Liver (tissue), 9 donors: ENCODE results near the gene ULBP2. TPM values are rescaled to one million over a fixed set of nuclear protein-coding genes. Genes with fewer than 3 reads are reported as not detected.
"Not testable (repeated sequence)": the region's sequence is repeated elsewhere in the genome, so short reads cannot be mapped to it uniquely, and the experiment has no call there.

Experiments used
- DNase-seq: peaks from one replicate; pipeline ENCODE4 v3.0.0-alpha.2; 2017; ENCODE audit warnings: low spot score
- H3K27ac ChIP-seq, 2 donors: one replicate each; pipeline ENCODE4 v1.7.0; 2013; ENCODE audit warnings: inconsistent platforms in 2 of 2, low read length in 2 of 2, control low read depth in 1 of 2, low read depth in 1 of 2, mild to moderate bottlenecking in 1 of 2
- H3K27me3 ChIP-seq, 4 donors: one replicate each; pipeline versions ENCODE4 v1.6.1 to v1.7.0; 2013; ENCODE audit warnings: low read length in 3 of 4, inconsistent platforms in 1 of 4, mild to moderate bottlenecking in 1 of 4, moderate library complexity in 1 of 4; ENCODE audit not compliant: control insufficient read depth in 4 of 4, insufficient read depth in 4 of 4
- H3K36me3 ChIP-seq, 4 donors: one replicate each; pipeline versions ENCODE4 v1.6.1 to v1.7.0; 2013; ENCODE audit warnings: low read length in 3 of 4, mild to moderate bottlenecking in 3 of 4, low read depth in 1 of 4, moderate library complexity in 1 of 4; ENCODE audit not compliant: control insufficient read depth in 4 of 4, insufficient read depth in 3 of 4
- H3K4me1 ChIP-seq, 4 donors: one replicate each; pipeline versions ENCODE4 v1.6.1 to v1.7.0; 2013; ENCODE audit warnings: low read length in 3 of 4, mild to moderate bottlenecking in 3 of 4, moderate library complexity in 1 of 4; ENCODE audit not compliant: control insufficient read depth in 4 of 4, insufficient read depth in 4 of 4
- H3K4me3 ChIP-seq, 3 donors: one replicate each; pipeline versions ENCODE4 v1.6.1 to v1.7.0; 2013; ENCODE audit warnings: low read length in 3 of 3, control low read depth in 1 of 3, low read depth in 1 of 3, mild to moderate bottlenecking in 1 of 3
- H3K9ac ChIP-seq, 2 donors: one replicate each; pipeline ENCODE4 v1.7.0; 2013; ENCODE audit warnings: low read length in 2 of 2, mild to moderate bottlenecking in 2 of 2, moderate library complexity in 2 of 2, control low read depth in 1 of 2, low read depth in 1 of 2
- H3K9me3 ChIP-seq, 4 donors: one replicate each; pipeline versions ENCODE4 v1.6.1 to v1.7.0; 2013; ENCODE audit warnings: low read length in 3 of 4; ENCODE audit not compliant: control insufficient read depth in 4 of 4
- FOXA1 ChIP-seq: IDR thresholded peaks from 2 replicates; pipeline ENCODE4 v1.6.1; 2016; ENCODE audit warnings: antibody characterized with exemption
- WGBS: extraction: QIAGEN DNeasy Blood & Tissue Kit; methylation state at CpG from one replicate; pipeline ENCODE4 v1.1.7; 2013; 5-methylcytosine and 5-hydroxymethylcytosine counted together
- polyA plus RNA-seq, 2 donors: library from polyadenylated mRNA; stranded (reverse) in 1 of 2; unstranded in 1 of 2; fragments of 200-250 nt in 1 of 2; fragments of >200 nt in 1 of 2; fragmentation: Nextera tagmentation in 1 of 2; extraction: Ambion mirVana in 1 of 2; gene quantifications; one replicate each; pipeline versions ENCODE4 v1.2.1 to v1.2.3, GENCODE V29; 2013 to 2015
- total RNA-seq, 2 donors: library from RNA; depleted of rRNA; stranded (reverse); fragments of >200 nt; gene quantifications; one replicate each; pipeline ENCODE4 v1.2.3, GENCODE V29; 2014
- TF ChIP-seq, protein P1 (sequence below): IDR thresholded peaks from 2 replicates; pipeline ENCODE4 v1.6.1; 2016; ENCODE audit warnings: antibody characterized with exemption
- TF ChIP-seq, protein P2 (sequence below): IDR thresholded peaks from 2 replicates; pipeline ENCODE4 v1.6.1; 2016; ENCODE audit warnings: antibody characterized with exemption, mild to moderate bottlenecking
- donor health status: healthy.
- donor health status: healthy.
- donor health status: healthy.
- donor health status: healthy.
- donor health status: healthy.

ULBP2 gene
- total and polyA plus RNA-seq, 4 donors: 0.14 to 0.27 (median 0.20) TPM

DNA sequence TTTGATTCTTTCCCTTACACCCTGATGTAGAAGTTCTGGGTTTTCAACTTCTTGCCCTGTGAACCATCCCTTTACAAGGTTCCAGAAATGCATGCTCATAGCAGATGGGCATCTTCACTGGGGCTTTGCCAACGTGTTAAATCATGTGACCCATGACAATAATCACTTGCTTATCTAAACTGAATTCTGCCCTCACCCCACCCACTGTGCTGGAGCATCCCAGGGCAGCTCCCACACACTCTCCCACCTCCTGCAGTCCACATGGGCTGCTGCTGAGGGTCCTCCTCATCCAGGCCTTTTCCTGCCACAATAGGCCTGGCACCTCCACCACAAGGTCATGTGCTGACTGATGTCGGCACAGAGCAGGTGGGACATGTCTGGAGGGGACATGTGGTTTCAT is 26.2 kb downstream of the ULBP2 start:
- not testable (repeated sequence) for H3K9ac ChIP-seq, DNase-seq, H3K4me3 ChIP-seq, H3K27ac ChIP-seq, H3K36me3 ChIP-seq, H3K9me3 ChIP-seq, H3K27me3 ChIP-seq
- 69% methylated on average over 2 of the region's 2 CpGs for WGBS
- peaks cover 5 to 17% (median 9%) of the 10 kb centered on the region in 4 donors for H3K4me1 ChIP-seq

DNA sequence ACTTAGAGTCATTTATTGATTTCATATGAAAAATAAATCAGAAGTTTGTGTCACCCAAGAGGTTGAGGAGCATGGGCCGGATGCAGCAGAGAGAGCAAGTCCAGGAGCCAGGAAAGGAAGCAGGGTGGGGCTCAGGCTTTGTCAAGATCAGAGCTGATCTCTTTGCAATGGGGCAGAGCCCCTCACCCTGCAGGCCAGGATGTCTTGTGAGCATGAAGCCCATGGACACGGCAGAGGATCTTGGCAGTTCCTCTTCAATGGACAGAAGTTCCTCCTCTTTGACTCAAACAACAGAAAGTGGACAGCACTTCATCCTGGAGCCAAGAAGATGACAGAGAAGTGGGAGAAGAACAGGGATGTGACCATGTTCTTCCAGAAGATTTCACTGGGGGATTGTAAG is 27.1 kb downstream of the ULBP2 start:
- DNase-seq, H3K36me3 ChIP-seq, H3K4me1 ChIP-seq, H3K4me3 ChIP-seq, H3K9me3 ChIP-seq, H3K27me3 ChIP-seq, H3K27ac ChIP-seq, H3K9ac ChIP-seq: not testable (repeated sequence)
- WGBS: 85% methylated on average over 2 of the region's 2 CpGs

DNA sequence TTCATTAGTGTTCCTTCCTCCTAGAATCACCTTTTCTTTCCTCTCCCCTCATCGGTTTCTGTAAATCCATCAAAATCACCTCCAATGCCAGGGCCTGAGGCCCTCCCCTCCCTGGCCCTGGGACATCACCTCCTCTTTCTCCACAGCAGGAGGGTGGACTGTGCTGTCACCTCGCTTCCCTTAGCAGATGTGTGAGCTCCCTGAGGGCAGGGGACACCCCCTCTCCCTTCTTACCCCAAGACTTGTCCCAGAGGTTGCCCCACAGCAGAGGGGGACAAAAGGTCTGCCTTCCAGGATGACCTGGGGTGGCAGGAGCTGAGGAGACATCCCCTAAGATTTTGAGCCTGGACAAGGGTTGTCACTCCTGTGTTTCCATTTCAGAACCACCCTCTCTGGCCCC is 27.8 kb downstream of the ULBP2 start:
- no peak overlapping the region for H3K27ac ChIP-seq
- no peaks in the 10 kb centered on the region for H3K36me3 ChIP-seq
- DNase-seq: no peak
- H3K4me1 ChIP-seq: peaks cover 0 to 2% (median 0%) of the 10 kb centered on the region in 4 donors
- no peak overlapping the region for H3K4me3 ChIP-seq
- TF ChIP-seq, protein P1, sequence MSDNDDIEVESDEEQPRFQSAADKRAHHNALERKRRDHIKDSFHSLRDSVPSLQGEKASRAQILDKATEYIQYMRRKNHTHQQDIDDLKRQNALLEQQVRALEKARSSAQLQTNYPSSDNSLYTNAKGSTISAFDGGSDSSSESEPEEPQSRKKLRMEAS: no peak
- TF ChIP-seq, protein P2, sequence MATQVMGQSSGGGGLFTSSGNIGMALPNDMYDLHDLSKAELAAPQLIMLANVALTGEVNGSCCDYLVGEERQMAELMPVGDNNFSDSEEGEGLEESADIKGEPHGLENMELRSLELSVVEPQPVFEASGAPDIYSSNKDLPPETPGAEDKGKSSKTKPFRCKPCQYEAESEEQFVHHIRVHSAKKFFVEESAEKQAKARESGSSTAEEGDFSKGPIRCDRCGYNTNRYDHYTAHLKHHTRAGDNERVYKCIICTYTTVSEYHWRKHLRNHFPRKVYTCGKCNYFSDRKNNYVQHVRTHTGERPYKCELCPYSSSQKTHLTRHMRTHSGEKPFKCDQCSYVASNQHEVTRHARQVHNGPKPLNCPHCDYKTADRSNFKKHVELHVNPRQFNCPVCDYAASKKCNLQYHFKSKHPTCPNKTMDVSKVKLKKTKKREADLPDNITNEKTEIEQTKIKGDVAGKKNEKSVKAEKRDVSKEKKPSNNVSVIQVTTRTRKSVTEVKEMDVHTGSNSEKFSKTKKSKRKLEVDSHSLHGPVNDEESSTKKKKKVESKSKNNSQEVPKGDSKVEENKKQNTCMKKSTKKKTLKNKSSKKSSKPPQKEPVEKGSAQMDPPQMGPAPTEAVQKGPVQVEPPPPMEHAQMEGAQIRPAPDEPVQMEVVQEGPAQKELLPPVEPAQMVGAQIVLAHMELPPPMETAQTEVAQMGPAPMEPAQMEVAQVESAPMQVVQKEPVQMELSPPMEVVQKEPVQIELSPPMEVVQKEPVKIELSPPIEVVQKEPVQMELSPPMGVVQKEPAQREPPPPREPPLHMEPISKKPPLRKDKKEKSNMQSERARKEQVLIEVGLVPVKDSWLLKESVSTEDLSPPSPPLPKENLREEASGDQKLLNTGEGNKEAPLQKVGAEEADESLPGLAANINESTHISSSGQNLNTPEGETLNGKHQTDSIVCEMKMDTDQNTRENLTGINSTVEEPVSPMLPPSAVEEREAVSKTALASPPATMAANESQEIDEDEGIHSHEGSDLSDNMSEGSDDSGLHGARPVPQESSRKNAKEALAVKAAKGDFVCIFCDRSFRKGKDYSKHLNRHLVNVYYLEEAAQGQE: no peak
- H3K9ac ChIP-seq: no peak overlapping the region
- no peaks in the 10 kb centered on the region for H3K9me3 ChIP-seq
- H3K27me3 ChIP-seq: peaks cover 0 to 6% (median 4%) of the 10 kb centered on the region in 4 donors
- 75% methylated on average over 2 of the region's 2 CpGs for WGBS

DNA sequence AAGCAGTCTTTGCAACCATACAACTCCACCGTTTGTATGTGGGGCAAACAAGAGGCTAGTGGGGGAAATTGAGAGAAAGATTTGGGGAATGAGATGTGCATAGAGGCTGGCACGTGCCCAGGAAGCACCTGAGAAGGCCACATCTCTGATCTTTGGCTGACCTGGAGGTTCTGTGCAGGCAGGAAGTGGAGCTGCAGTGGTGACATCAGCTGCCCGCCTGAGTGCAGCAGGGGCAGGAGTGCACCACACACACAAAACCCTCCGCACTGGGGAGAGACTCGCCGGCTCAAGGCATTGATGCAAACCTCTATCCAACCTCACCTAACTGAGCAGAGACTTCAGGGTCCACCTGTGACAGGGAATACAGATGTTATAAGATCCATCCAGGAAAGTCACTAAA is 32.6 kb downstream of the ULBP2 start:
- not testable (repeated sequence) for H3K4me3 ChIP-seq, H3K36me3 ChIP-seq, H3K4me1 ChIP-seq, H3K27ac ChIP-seq, H3K9ac ChIP-seq, DNase-seq, H3K9me3 ChIP-seq, H3K27me3 ChIP-seq
- 59% methylated on average over 6 of the region's 6 CpGs for WGBS

DNA sequence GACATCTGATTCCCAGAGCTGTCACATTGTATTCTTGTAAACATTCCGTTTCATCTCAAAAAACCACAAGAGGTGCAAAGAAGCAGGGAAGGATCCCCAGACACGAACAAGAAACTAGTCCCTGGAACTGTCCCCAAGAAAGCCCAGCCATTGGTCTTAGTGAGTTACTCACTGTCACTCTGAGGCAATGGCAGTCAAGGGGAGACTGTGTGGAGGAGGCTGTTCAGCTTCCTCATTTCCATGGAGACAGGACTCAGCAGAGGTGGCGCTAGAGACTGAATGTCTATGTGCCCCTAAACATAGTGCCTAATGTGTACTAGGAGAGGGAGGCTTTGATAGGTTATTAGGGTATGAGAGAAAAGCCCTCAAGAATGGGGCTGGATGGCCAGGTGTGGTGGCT is 33.0 kb downstream of the ULBP2 start:
- 42% methylated on average over 3 of the region's 3 CpGs for WGBS
- TF ChIP-seq FOXA1: no peak
- no peaks in the 10 kb centered on the region for H3K9me3 ChIP-seq

More for the DNA sequence above, 33.0 kb downstream of the ULBP2 start:
- H3K4me3 ChIP-seq: no peak overlapping the region
- H3K27ac ChIP-seq: no peak overlapping the region
- H3K4me1 ChIP-seq: no peaks in the 10 kb centered on the region
- no peak for DNase-seq
- H3K27me3 ChIP-seq: peaks cover 0 to 6% (median under 1%) of the 10 kb centered on the region in 4 donors
- no peaks in the 10 kb centered on the region for H3K36me3 ChIP-seq
- H3K9ac ChIP-seq: no peak overlapping the region
